ENCODE data around the gene KRTAP5-9.
"Not testable (repeated sequence)": the region's sequence is repeated elsewhere in the genome, so short reads cannot be mapped to it uniquely, and the experiment has no call there.

KRTAP5-9 gene

GRCh38 chr11:71567633-71568032, 19.4 kb downstream of the KRTAP5-9 start:
- not testable (repeated sequence) for H3K4me1 ChIP-seq (ENCODE audit: control insufficient read depth in 1 of 2, insufficient read depth in 2 of 2, low read length in 2 of 2); H2AK5ac ChIP-seq (ENCODE audit: low read length); H3K18ac ChIP-seq (ENCODE audit: low read length); H3K79me1 ChIP-seq (ENCODE audit: low read length); H3K4me3 ChIP-seq (ENCODE audit: low read depth, low read length); H3K9ac ChIP-seq (ENCODE audit: low read length); H3K79me2 ChIP-seq (ENCODE audit: control insufficient read depth, insufficient read depth, low read length, poor library complexity); H2BK12ac ChIP-seq (ENCODE audit: low read length); H3K27me3 ChIP-seq (ENCODE audit: insufficient read depth, low read length); H2AFZ ChIP-seq (ENCODE audit: insufficient read depth, low read length, poor library complexity); H4K8ac ChIP-seq (ENCODE audit: low read depth, low read length); H3K4me2 ChIP-seq (ENCODE audit: low read length); H2BK5ac ChIP-seq (ENCODE audit: low read depth, low read length, poor library complexity); H4K91ac ChIP-seq (ENCODE audit: low read depth, low read length); H3K27ac ChIP-seq (ENCODE audit: low read depth, low read length); H3K14ac ChIP-seq (ENCODE audit: low read length); H3K4ac ChIP-seq (ENCODE audit: low read depth, low read length); H3K9me3 ChIP-seq (ENCODE audit: insufficient read depth, low read depth, low read length); H3K23ac ChIP-seq (ENCODE audit: low read length); H3K36me3 ChIP-seq (ENCODE audit: control insufficient read depth in 1 of 2, insufficient read depth in 2 of 2, low read length in 2 of 2); H4K12ac ChIP-seq (ENCODE audit: low read depth, low read length); H2BK120ac ChIP-seq (ENCODE audit: insufficient read depth, low read length, poor library complexity)
- peak in 1 of 2 donors; percentile 38 for DNase-seq
- WGBS (ENCODE audit: extremely low coverage, insufficient coverage, insufficient read length), result no CpG with 5 or more reads among the region's 8 CpGs

GRCh38 chr11:71568704-71569349, 20.6 kb downstream of the KRTAP5-9 start:
- no peak overlapping the region for H3K4me2 ChIP-seq (ENCODE audit: low read length)
- H4K8ac ChIP-seq (ENCODE audit: low read depth, low read length), result no peak overlapping the region
- H3K4me3 ChIP-seq (ENCODE audit: low read depth, low read length), result no peak overlapping the region
- H3K36me3 ChIP-seq (ENCODE audit: control insufficient read depth in 1 of 2, insufficient read depth in 2 of 2, low read length in 2 of 2), result no peaks in the 10 kb centered on the region
- H2BK5ac ChIP-seq (ENCODE audit: low read depth, low read length, poor library complexity), result no peak overlapping the region
- no peak overlapping the region for H3K14ac ChIP-seq (ENCODE audit: low read length)
- H2BK12ac ChIP-seq (ENCODE audit: low read length), result no peak overlapping the region
- no peak overlapping the region for H2AFZ ChIP-seq (ENCODE audit: insufficient read depth, low read length, poor library complexity)
- no peak overlapping the region for H3K23ac ChIP-seq (ENCODE audit: low read length)
- H4K91ac ChIP-seq (ENCODE audit: low read depth, low read length), result no peak overlapping the region
- no peak overlapping the region for H3K4ac ChIP-seq (ENCODE audit: low read depth, low read length)
- no peak overlapping the region for H3K9ac ChIP-seq (ENCODE audit: low read length)
- no peak overlapping the region for H3K18ac ChIP-seq (ENCODE audit: low read length)
- no peak overlapping the region for H4K12ac ChIP-seq (ENCODE audit: low read depth, low read length)
- no peak overlapping the region for H3K27ac ChIP-seq (ENCODE audit: low read depth, low read length)
- no peaks in the 10 kb centered on the region for H3K27me3 ChIP-seq (ENCODE audit: insufficient read depth, low read length)
- no peaks in the 10 kb centered on the region for H3K79me1 ChIP-seq (ENCODE audit: low read length)
- no peak overlapping the region for H2AK5ac ChIP-seq (ENCODE audit: low read length)
- no peak for DNase-seq
- peaks cover 2% of the 10 kb centered on the region for H3K9me3 ChIP-seq (ENCODE audit: insufficient read depth, low read depth, low read length)
- H2BK120ac ChIP-seq (ENCODE audit: insufficient read depth, low read length, poor library complexity), result no peak overlapping the region
- WGBS (ENCODE audit: extremely low coverage, insufficient coverage, insufficient read length), result no CpG with 5 or more reads among the region's 8 CpGs
- no peaks in the 10 kb centered on the region for H3K4me1 ChIP-seq (ENCODE audit: control insufficient read depth in 1 of 2, insufficient read depth in 2 of 2, low read length in 2 of 2)
- H3K79me2 ChIP-seq (ENCODE audit: control insufficient read depth, insufficient read depth, low read length, poor library complexity), result no peaks in the 10 kb centered on the region

GRCh38 chr11:71571101-71571850, 23.1 kb downstream of the KRTAP5-9 start:
- not testable (repeated sequence) for H3K23ac ChIP-seq (ENCODE audit: low read length); H3K79me2 ChIP-seq (ENCODE audit: control insufficient read depth, insufficient read depth, low read length, poor library complexity); H3K79me1 ChIP-seq (ENCODE audit: low read length); H2AFZ ChIP-seq (ENCODE audit: insufficient read depth, low read length, poor library complexity); H4K12ac ChIP-seq (ENCODE audit: low read depth, low read length); H3K4ac ChIP-seq (ENCODE audit: low read depth, low read length); DNase-seq; H3K4me3 ChIP-seq (ENCODE audit: low read depth, low read length); H3K4me1 ChIP-seq (ENCODE audit: control insufficient read depth in 1 of 2, insufficient read depth in 2 of 2, low read length in 2 of 2); H2BK120ac ChIP-seq (ENCODE audit: insufficient read depth, low read length, poor library complexity); H4K8ac ChIP-seq (ENCODE audit: low read depth, low read length); H2AK5ac ChIP-seq (ENCODE audit: low read length); H3K18ac ChIP-seq (ENCODE audit: low read length); H4K91ac ChIP-seq (ENCODE audit: low read depth, low read length); H3K9me3 ChIP-seq (ENCODE audit: insufficient read depth, low read depth, low read length); H3K9ac ChIP-seq (ENCODE audit: low read length); H3K14ac ChIP-seq (ENCODE audit: low read length); H3K4me2 ChIP-seq (ENCODE audit: low read length); H2BK5ac ChIP-seq (ENCODE audit: low read depth, low read length, poor library complexity); H2BK12ac ChIP-seq (ENCODE audit: low read length); H3K27me3 ChIP-seq (ENCODE audit: insufficient read depth, low read length); H3K27ac ChIP-seq (ENCODE audit: low read depth, low read length); H3K36me3 ChIP-seq (ENCODE audit: control insufficient read depth in 1 of 2, insufficient read depth in 2 of 2, low read length in 2 of 2)
- no CpG with 5 or more reads among the region's 39 CpGs for WGBS (ENCODE audit: extremely low coverage, insufficient coverage, insufficient read length)

GRCh38 chr11:71572811-71573210, 24.6 kb downstream of the KRTAP5-9 start:
- no peak overlapping the region for H2BK120ac ChIP-seq (ENCODE audit: insufficient read depth, low read length, poor library complexity)
- peaks cover 5% of the 10 kb centered on the region for H3K9me3 ChIP-seq (ENCODE audit: insufficient read depth, low read depth, low read length)
- H2BK5ac ChIP-seq (ENCODE audit: low read depth, low read length, poor library complexity), result no peak overlapping the region
- H3K79me2 ChIP-seq (ENCODE audit: control insufficient read depth, insufficient read depth, low read length, poor library complexity), result no peaks in the 10 kb centered on the region
- no peaks in the 10 kb centered on the region for H3K4me1 ChIP-seq (ENCODE audit: control insufficient read depth in 1 of 2, insufficient read depth in 2 of 2, low read length in 2 of 2)
- H3K79me1 ChIP-seq (ENCODE audit: low read length), result no peaks in the 10 kb centered on the region
- DNase-seq, result no peak
- H3K27me3 ChIP-seq (ENCODE audit: insufficient read depth, low read length), result no peaks in the 10 kb centered on the region
- no peak overlapping the region for H2BK12ac ChIP-seq (ENCODE audit: low read length)
- H3K23ac ChIP-seq (ENCODE audit: low read length), result no peak overlapping the region
- H2AK5ac ChIP-seq (ENCODE audit: low read length), result no peak overlapping the region
- no peak overlapping the region for H3K18ac ChIP-seq (ENCODE audit: low read length)
- H4K8ac ChIP-seq (ENCODE audit: low read depth, low read length), result no peak overlapping the region
- H3K4ac ChIP-seq (ENCODE audit: low read depth, low read length), result no peak overlapping the region
- H4K12ac ChIP-seq (ENCODE audit: low read depth, low read length), result no peak overlapping the region
- no CpG with 5 or more reads among the region's 11 CpGs for WGBS (ENCODE audit: extremely low coverage, insufficient coverage, insufficient read length)
- no peak overlapping the region for H3K27ac ChIP-seq (ENCODE audit: low read depth, low read length)
- no peak overlapping the region for H3K4me2 ChIP-seq (ENCODE audit: low read length)
- H4K91ac ChIP-seq (ENCODE audit: low read depth, low read length), result no peak overlapping the region
- no peaks in the 10 kb centered on the region for H3K36me3 ChIP-seq (ENCODE audit: control insufficient read depth in 1 of 2, insufficient read depth in 2 of 2, low read length in 2 of 2)
- H2AFZ ChIP-seq (ENCODE audit: insufficient read depth, low read length, poor library complexity), result no peak overlapping the region
- no peak overlapping the region for H3K9ac ChIP-seq (ENCODE audit: low read length)
- no peak overlapping the region for H3K14ac ChIP-seq (ENCODE audit: low read length)
- H3K4me3 ChIP-seq (ENCODE audit: low read depth, low read length), result no peak overlapping the region

Measured in trophoblast cell (in vitro differentiated cells and primary cell).